Tibial artery (tissue), 4 donors: ENCODE results near the gene CRMP1.
A peak's percentile ranks its signal among the peaks of the same experiment; 100 is the strongest.

Source experiments
- DNase-seq, 2 donors: peaks; one replicate each; pipeline ENCODE4 v3.0.0-alpha.2; 2019
- H3K27ac ChIP-seq, 2 donors: fragments of 200-600 bp; sonication (generic) in 1 of 2; 1 replicate in 1 of 2; 2 replicates in 1 of 2; pipeline ENCODE4 v1.5.1; 2018 to 2019; ENCODE audit warnings: mild to moderate bottlenecking in 1 of 2
- H3K27me3 ChIP-seq, 2 donors: fragments of 200-600 bp; sonication (generic) in 1 of 2; one replicate each; pipeline versions ENCODE4 v1.5.1 to v1.6.0; 2016 to 2019
- H3K36me3 ChIP-seq, 3 donors: fragments of 200-600 bp; sonication (generic) in 2 of 3; one replicate each; pipeline ENCODE4 v1.5.1; 2016 to 2019; ENCODE audit warnings: mild to moderate bottlenecking in 2 of 3
- H3K4me1 ChIP-seq, 4 donors: fragments of 200-600 bp; sonication (generic) in 2 of 4; 1 replicate in 3 of 4; 2 replicates in 1 of 4; pipeline ENCODE4 v1.5.1; 2016 to 2019
- H3K4me3 ChIP-seq, 2 donors: fragments of 200-600 bp; sonication (generic) in 1 of 2; 1 replicate in 1 of 2; 2 replicates in 1 of 2; pipeline ENCODE4 v1.5.1; 2018 to 2019; ENCODE audit warnings: mild to moderate bottlenecking in 2 of 2
- H3K9me3 ChIP-seq, 3 donors: fragments of 200-600 bp; sonication (generic) in 1 of 3; one replicate each; pipeline ENCODE4 v1.5.1; 2016 to 2019
- CTCF ChIP-seq, 2 experiments: fragments of 200-600 bp in 1 of 2; fragments of 450-650 bp in 1 of 2; IDR thresholded peaks; one replicate each; pipeline ENCODE4 v1.5.1; 2017 to 2019; ENCODE audit warnings: antibody characterized with exemption in 2 of 2, mild to moderate bottlenecking in 1 of 2, moderate library complexity in 1 of 2
- intact Hi-C: fragments of 100-400 bp; cut with DNase I; formaldehyde crosslinking; loops from one replicate; pipeline ENCODE4 v1.15.0; 2023; ENCODE audit warnings: low total_unique reads

The CRMP1 gene

GRCh38 chr4:5810770-5811430 is 82.0 kb downstream of the CRMP1 start:
- Histone ChIP-seq H3K9me3 (peaks cover 0 to 7% (median 0%) of the 10 kb centered on the region in 3 donors), H3K27me3 (no peaks in the 10 kb centered on the region), H3K36me3 (peaks cover 49 to 94% (median 85%) of the 10 kb centered on the region in 3 donors), H3K4me1 (no peaks in the 10 kb centered on the region), H3K4me3 (no peak overlapping the region), H3K27ac (no peak overlapping the region)
- peak in 1 of 2 donors; percentile 24 for DNase-seq
- TF ChIP-seq CTCF (IDR thresholded peaks at IDR 0.05), result no peak
- intact Hi-C loops, result loop anchor here (10.0 kb wide), 1 partner anchor 756 kb away; the partner anchor contains the start of gene STK32B

- intact Hi-C loops, result loop anchor here (10.0 kb wide), 1 partner anchor 755 kb away; the partner anchor contains the start of gene STK32B
Measured at GRCh38 chr4:5810151-5810550, 82.7 kb downstream of the CRMP1 start.

GRCh38 chr4:5809216-5809776 is 83.6 kb downstream of the CRMP1 start:
- DNase-seq, result peak in 1 of 2 donors; percentile 40
- Histone ChIP-seq H3K4me3 (no peak overlapping the region), H3K27me3 (no peaks in the 10 kb centered on the region), H3K9me3 (peaks cover 0 to 7% (median 0%) of the 10 kb centered on the region in 3 donors), H3K4me1 (no peaks in the 10 kb centered on the region), H3K36me3 (peaks cover 45 to 97% (median 90%) of the 10 kb centered on the region in 3 donors), H3K27ac (no peak overlapping the region)
- intact Hi-C loops, result no loop called here
- TF ChIP-seq CTCF (IDR thresholded peaks at IDR 0.05), result no peak

More at GRCh38 chr4:5810151-5810550, 82.7 kb downstream of the CRMP1 start:
- Histone ChIP-seq H3K4me1 (no peaks in the 10 kb centered on the region), H3K27ac (no peak overlapping the region), H3K27me3 (no peaks in the 10 kb centered on the region), H3K36me3 (peaks cover 53 to 97% (median 88%) of the 10 kb centered on the region in 3 donors), H3K9me3 (peaks cover 0 to 7% (median 0%) of the 10 kb centered on the region in 3 donors), H3K4me3 (no peak overlapping the region)
- peak in 1 of 2 donors; percentile 28 for DNase-seq
- TF ChIP-seq CTCF (IDR thresholded peaks at IDR 0.05), result no peak

GRCh38 chr4:5808081-5808741 is 84.7 kb downstream of the CRMP1 start:
- H3K36me3 ChIP-seq, result peaks cover 47 to 97% (median 82%) of the 10 kb centered on the region in 3 donors
- H3K27me3 ChIP-seq, result no peaks in the 10 kb centered on the region
- peak in 1 of 2 donors; percentile 65 for DNase-seq
- intact Hi-C loops, result no loop called here
- H3K27ac ChIP-seq, result no peak overlapping the region
- no peaks in the 10 kb centered on the region for H3K4me1 ChIP-seq
- no peak overlapping the region for H3K4me3 ChIP-seq
- peaks cover 0 to 7% (median 0%) of the 10 kb centered on the region in 3 donors for H3K9me3 ChIP-seq
- TF ChIP-seq CTCF (IDR thresholded peaks at IDR 0.05), result no peak

- no peak for TF ChIP-seq CTCF (IDR thresholded peaks at IDR 0.05)
- Histone ChIP-seq H3K9me3 (peaks cover 0 to 1% (median 0%) of the 10 kb centered on the region in 3 donors), H3K27me3 (no peaks in the 10 kb centered on the region), H3K36me3 (peaks cover 51 to 97% (median 77%) of the 10 kb centered on the region in 3 donors), H3K4me3 (no peak overlapping the region), H3K4me1 (no peaks in the 10 kb centered on the region), H3K27ac (no peak overlapping the region)
- intact Hi-C loops, result no loop called here
- DNase-seq, result peak in 1 of 2 donors; percentile 64
Measured at GRCh38 chr4:5805270-5805669, 87.6 kb downstream of the CRMP1 start.
